Stimulated activated naive CD8-positive, alpha-beta T cell treated with anti-CD3 and anti-CD28 coated beads, Interleukin-15, Interleukin-2, amounts not matched to agents 100 U/mL and 50 U/mL, for 24 hours (primary cell): ENCODE data around the gene METTL25B.
A peak's percentile ranks its signal among the peaks of the same experiment; 100 is the strongest.

ENCODE experiments used
- ATAC-seq: fragments of 150-1000 bp; cut with Tn5 transposase; one replicate; pipeline ENCODE4 v1.10.0; 2021
- DNase-seq: peaks from one replicate; pipeline ENCODE4 v3.0.0; 2021

The METTL25B gene

DNA sequence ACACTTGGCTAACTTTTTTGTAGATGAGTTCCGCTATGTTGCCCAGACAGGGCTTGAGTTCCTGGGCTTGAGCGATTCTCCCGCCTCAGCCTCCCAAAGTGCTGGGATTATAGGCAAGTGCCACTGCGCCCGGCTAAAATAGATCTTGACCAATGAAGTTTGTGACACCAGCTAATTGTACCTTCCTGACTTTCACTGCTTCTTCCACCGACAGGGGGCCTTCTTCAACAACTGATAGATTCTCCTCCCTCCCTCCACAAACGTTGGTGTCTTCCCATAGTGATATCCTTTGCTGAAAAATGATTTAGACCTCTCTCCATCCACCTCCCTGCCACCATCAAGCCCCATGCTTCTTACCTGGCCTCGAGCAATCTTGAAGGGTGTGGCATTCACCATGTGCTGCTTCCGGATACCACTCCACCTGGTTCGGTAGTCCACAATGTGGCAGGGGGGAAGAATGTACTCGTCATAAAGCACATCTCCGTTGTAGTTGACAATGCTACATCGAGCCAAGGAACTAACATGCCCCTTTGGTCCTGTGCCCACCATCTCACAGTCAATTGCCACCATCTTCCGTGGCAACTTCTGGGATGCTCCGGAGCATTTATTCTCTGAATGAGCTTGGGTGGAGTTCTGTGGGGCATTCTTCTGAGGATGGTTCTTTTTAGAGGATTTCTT, 1.6 kb upstream of the METTL25B start:
- ATAC-seq (no peak), DNase-seq (peak; percentile 69)

- DNase-seq: no peak
- ATAC-seq: no peak
Observed at GRCh38 chr1:156727492-156727891, 777 bp upstream of the METTL25B start.

GRCh38 chr1:156728599-156729462, 562 bp downstream of the METTL25B start, which contains the start of gene ISG20L2:
TSS of gene ISG20L2 (minus strand) at chr1:156728766. CDS start at chr1:156727652, 1,114 bp downstream.
- DNase-seq: peak; percentile 95
- ATAC-seq: peak; percentile 94

- ATAC-seq: no peak
Observed at GRCh38 chr1:156733989-156734584, 5.8 kb downstream of the METTL25B start.

GRCh38 chr1:156738407-156738806, 10.1 kb downstream of the METTL25B start:
- DNase-seq (no peak), ATAC-seq (no peak)

More at GRCh38 chr1:156733989-156734584, 5.8 kb downstream of the METTL25B start:
- DNase-seq: no peak

DNA sequence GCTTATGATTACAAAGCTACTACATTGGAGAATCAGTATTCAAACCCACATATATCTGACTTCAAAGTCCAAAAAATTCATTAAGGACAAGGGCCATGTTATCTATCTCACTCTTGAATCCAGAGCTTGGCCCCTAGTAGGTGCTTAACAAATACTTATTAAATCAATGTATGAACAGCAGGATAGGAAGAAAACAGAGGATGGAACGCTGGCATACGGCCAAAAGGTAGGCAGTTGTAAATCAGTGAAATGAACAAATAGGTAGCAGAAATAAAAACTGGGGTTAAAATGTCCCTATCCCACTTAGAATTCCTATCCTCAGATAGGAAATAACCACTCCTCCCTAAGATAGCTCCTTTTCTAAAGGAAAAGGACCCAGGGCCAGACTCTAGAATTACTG, 10.6 kb downstream of the METTL25B start:
- DNase-seq (no peak), ATAC-seq (no peak)

DNA sequence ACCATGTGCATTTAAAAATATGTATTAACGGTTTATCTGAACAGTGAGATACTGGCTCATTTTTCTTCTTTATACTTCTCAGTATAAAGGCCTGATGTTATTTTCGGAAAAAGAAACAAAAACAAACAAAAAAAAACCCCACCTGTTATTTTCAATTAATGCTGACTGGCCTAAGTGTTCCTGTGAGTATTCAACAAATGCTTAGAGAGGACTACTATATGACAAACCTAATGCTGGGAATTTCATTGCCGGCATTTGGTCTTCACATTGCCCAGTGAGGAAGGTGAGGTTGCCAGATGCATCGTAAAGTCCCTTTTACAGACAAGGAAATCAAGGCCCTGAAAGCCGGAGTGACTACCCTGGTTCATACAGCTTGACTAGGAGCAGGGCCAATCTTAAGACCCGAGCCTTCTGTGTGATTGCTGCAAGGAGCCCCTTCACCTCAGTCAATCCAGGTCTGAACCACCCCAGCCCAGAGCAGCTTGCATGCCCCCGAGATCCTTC, 12.0 kb downstream of the METTL25B start:
- DNase-seq (no peak), ATAC-seq (peak; percentile 2)

DNA sequence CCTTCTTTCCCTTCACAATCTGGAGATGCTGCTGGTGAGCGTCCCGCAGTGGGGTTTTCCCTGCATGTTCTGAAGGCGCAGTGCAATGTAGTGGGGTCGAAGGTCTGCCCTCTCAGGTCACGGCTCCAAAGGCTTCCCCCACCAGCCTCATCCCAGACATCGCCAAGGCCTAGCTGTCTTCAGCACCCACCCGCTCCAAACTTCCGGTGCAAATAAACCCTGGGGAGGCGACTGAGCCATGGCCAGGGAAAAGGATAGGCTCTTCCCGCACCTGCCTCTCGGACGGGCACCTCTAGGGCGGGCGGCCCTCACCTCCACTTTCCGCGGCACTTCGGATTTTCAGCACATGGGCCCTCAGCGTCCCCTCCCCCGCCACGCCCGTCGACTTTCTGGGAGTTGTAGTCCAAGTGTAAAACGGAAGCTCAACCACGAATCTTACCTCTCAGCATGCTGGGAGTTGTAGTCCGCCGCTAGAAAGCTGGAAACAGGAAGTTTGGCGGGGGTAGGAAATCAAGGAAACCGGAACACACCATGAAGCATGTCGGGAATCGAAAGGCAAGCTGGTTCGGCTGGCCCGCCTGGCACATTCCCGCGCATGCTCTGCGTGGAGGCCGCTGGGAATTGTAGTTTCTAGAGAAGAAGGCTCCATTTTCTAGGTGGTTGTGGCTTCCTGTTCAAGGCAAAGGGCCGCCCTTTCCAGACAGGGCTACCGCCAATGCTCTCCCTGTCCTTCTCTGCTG, 12.6 kb downstream of the METTL25B start, which contains the start of gene MRPL24:
MRPL24 (minus strand) TSS at position 348 of the 740 bp plus-strand sequence. CDS start 2,384 bp downstream, outside the sequence.
- DNase-seq (peak; percentile 95), ATAC-seq (peak; percentile 90)

- DNase-seq (peak; percentile 28), ATAC-seq (no peak)
Observed at GRCh38 chr1:156741481-156741983, 13.3 kb downstream of the METTL25B start.

DNA sequence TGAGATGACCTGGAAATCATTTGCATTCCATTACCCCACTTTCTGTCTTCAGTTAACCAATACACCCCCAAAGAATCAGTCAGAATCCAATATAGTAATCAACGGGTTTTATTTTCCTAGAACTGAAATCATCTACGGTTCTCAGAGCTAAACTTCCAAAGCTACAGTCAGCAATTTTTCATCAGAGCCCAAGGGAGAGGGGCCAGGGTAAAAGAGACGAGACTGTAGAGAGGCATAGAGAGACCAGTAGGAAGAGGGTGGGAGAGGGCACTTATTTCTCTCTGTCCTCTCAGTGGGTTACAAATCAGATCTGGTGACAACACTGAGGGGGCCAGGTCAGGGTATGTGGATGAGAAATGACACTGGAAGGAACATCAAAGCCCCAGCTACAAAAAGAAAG, 13.7 kb downstream of the METTL25B start:
- ATAC-seq (no peak), DNase-seq (no peak)

DNA sequence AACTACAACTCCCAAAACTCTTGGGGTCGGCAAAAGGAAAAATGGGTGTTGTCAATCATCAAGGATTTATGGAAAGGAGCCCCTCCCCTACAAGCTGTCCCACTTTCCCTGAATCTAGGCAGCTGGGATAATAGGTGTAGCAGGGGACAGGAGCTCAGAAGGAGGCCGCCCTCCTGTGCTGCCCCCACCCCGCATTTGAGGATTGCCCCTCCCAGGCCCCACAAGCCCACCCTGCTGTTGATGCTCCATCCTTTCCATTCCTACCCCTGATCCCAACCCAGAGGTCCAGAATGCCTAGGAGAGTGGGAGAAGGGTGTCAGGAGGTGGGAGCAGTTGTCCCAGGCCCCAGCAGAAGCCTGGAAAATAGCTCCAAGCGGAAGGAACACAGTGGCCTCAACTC, 14.5 kb downstream of the METTL25B start:
- no peak for ATAC-seq
- DNase-seq: no peak

GRCh38 chr1:156743367-156744302, 15.4 kb downstream of the METTL25B start:
- no peak for DNase-seq
- ATAC-seq: no peak

GRCh38 chr1:156744344-156744743, 16.1 kb downstream of the METTL25B start:
- DNase-seq: no peak
- no peak for ATAC-seq

- ATAC-seq (no peak), DNase-seq (no peak)
Observed at GRCh38 chr1:156744786-156745419, 16.6 kb downstream of the METTL25B start.

- ATAC-seq (no peak), DNase-seq (no peak)
Observed at GRCh38 chr1:156745881-156746280, 17.6 kb downstream of the METTL25B start.

GRCh38 chr1:156746406-156746727, 18.1 kb downstream of the METTL25B start:
- no peak for ATAC-seq
- DNase-seq: no peak

DNA sequence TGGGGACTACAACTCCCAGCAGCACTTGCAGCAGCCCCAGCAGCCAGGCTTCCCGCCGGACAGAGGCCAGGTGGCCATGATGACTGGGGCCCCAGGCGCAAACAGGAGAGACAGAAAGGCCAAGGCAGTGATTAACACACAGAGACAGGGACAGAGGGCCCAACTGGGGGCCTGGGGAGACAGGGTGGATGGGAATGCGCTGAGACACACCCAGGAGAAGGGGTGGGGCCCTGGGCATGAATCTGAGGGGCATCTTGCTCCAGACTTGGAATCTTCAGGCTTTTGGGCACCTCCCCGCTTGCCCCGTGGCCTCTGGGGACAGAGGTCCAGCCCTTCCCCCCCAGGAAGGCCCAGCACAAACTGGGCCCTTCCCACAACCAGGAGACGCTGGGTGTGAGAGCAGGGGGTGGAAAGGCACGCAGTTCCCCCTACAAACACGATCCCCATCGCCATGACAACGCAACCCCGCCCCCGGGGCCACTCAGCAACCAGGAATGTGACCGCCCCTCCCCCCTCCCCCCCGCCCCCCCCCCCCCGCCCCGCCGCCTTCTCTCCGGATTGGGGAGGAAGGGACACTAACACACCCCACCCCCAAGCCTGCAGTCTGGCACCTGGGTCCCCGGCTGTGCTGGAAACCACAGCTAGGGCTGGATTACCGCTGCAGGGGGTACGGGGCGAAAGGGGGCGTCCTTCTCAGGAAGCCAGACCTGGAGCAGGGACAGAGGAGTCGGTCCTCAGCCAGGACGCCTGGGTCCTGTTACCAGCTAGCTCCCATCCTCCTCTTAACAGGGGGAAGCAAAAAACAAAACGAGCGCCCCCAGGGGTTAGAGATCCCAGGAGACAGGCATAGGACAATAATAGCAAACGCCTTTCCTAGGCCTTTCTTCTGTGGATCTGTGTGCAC, 18.7 kb downstream of the METTL25B start:
- no peak for ATAC-seq
- peak; percentile 78 for DNase-seq

GRCh38 chr1:156747742-156748669, 19.7 kb downstream of the METTL25B start:
- no peak for DNase-seq

More at GRCh38 chr1:156747742-156748669, 19.7 kb downstream of the METTL25B start:
- ATAC-seq: no peak
